Smooth muscle cell (in vitro differentiated cells): ENCODE data around the gene LMTK3. TPM values are rescaled to one million over a fixed set of nuclear protein-coding genes. Genes with fewer than 3 reads are reported as not detected.
A peak's percentile ranks its signal among the peaks of the same experiment; 100 is the strongest.

ENCODE experiments used
- DNase-seq: peaks from one replicate; lab custom pipeline; 2025; ENCODE audit not compliant: unreplicated experiment; lab: John Stamatoyannopoulos, UW
- H2AFZ ChIP-seq: fragments of 200-600 bp; sonication (generic); 2 replicates; pipeline ENCODE4 v1.6.0; 2016; ENCODE audit warnings: antibody characterized with exemption, low read depth, mild to moderate bottlenecking
- H3F3A ChIP-seq: fragments of 200-600 bp; sonication (generic); 2 replicates; pipeline ENCODE4 v1.6.0; 2017; ENCODE audit warnings: antibody characterized with exemption, low read depth
- H3K27ac ChIP-seq: fragments of 200-600 bp; sonication (generic); 2 replicates; pipeline ENCODE4 v1.5.1; 2016; ENCODE audit warnings: low read depth, mild to moderate bottlenecking
- H3K27me3 ChIP-seq: fragments of 200-600 bp; sonication (generic); 2 replicates; pipeline ENCODE4 v1.6.1; 2016; ENCODE audit warnings: low read depth, mild to moderate bottlenecking
- H3K36me3 ChIP-seq: fragments of 200-600 bp; sonication (generic); 2 replicates; pipeline ENCODE4 v1.5.1; 2016; ENCODE audit warnings: low read depth
- H3K4me1 ChIP-seq: fragments of 200-600 bp; sonication (generic); 2 replicates; pipeline ENCODE4 v1.5.1; 2016; ENCODE audit warnings: low read depth
- H3K4me2 ChIP-seq: fragments of 200-600 bp; sonication (generic); 2 replicates; pipeline ENCODE4 v1.6.0; 2016; ENCODE audit warnings: mild to moderate bottlenecking
- H3K4me3 ChIP-seq: fragments of 200-600 bp; sonication (generic); 2 replicates; pipeline ENCODE4 v1.5.1; 2016; ENCODE audit warnings: mild to moderate bottlenecking
- H3K79me2 ChIP-seq: fragments of 200-600 bp; sonication (generic); 2 replicates; pipeline ENCODE4 v1.6.0; 2016; ENCODE audit warnings: low read depth, mild to moderate bottlenecking
- H3K9ac ChIP-seq: fragments of 200-600 bp; sonication (generic); 2 replicates; pipeline ENCODE4 v1.6.0; 2016; ENCODE audit warnings: low read depth
- H3K9me3 ChIP-seq: fragments of 200-600 bp; sonication (generic); replicated peaks from 2 replicates; pipeline ENCODE4 v1.5.1; 2016; ENCODE audit warnings: low read depth
- H4K20me1 ChIP-seq: fragments of 200-600 bp; sonication (generic); 2 replicates; pipeline ENCODE4 v1.6.0; 2016; ENCODE audit warnings: low read depth
- CTCF ChIP-seq: fragments of 200-600 bp; sonication (generic); IDR thresholded peaks from 2 replicates; pipeline ENCODE4 v1.5.1; 2017; ENCODE audit warnings: borderline replicate concordance, mild to moderate bottlenecking, antibody characterized with exemption; ENCODE audit not compliant: insufficient read depth, poor library complexity, severe bottlenecking
- WGBS: methylation state at CpG from one replicate; pipeline ENCODE4 v1.1.7; 2016; ENCODE audit warnings: low lambda C conversion rate; 5-methylcytosine and 5-hydroxymethylcytosine counted together
- polyA plus RNA-seq: library from polyadenylated mRNA; unstranded; fragments of >200 nt; fragmentation: Nextera tagmentation; extraction: Ambion mirVana; gene quantifications from 2 replicates; pipeline ENCODE4 v1.2.1, GENCODE V29; 2016
- total RNA-seq: library from RNA; depleted of rRNA; stranded (reverse); fragments of >200 nt; gene quantifications from 2 replicates; pipeline ENCODE4 v1.2.3, GENCODE V29; 2014

LMTK3 gene
- total and polyA plus RNA-seq, 2 experiments from 2014 or later = 0.66 to 3.1 TPM

- 76% methylated on average over 13 of the region's 16 CpGs for WGBS
- no peaks in the 10 kb centered on the region for H3K27me3 ChIP-seq
- no peaks in the 10 kb centered on the region for H3K36me3 ChIP-seq
- H3K4me3 ChIP-seq = no peak overlapping the region
- no peak overlapping the region for H3K9ac ChIP-seq
- TF ChIP-seq CTCF = no peak
- peaks cover 25% of the 10 kb centered on the region for H3F3A ChIP-seq
- no peak overlapping the region for H3K27ac ChIP-seq
- H4K20me1 ChIP-seq = no peaks in the 10 kb centered on the region
- DNase-seq = no peak
- H3K9me3 ChIP-seq = no peaks in the 10 kb centered on the region
- peak overlapping the region; percentile 29 for H3K4me2 ChIP-seq
- H2AFZ ChIP-seq = no peak overlapping the region
- peaks cover 3% of the 10 kb centered on the region for H3K4me1 ChIP-seq
- H3K79me2 ChIP-seq = no peaks in the 10 kb centered on the region
These were observed 42.9 kb upstream of the LMTK3 start for GRCh38 chr19:48554385-48555091.

- no peak for TF ChIP-seq CTCF
- Histone ChIP-seq H3K27me3 (no peaks in the 10 kb centered on the region), H3K4me2 (peak overlapping the region; percentile 29), H3K79me2 (no peaks in the 10 kb centered on the region), H4K20me1 (no peaks in the 10 kb centered on the region), H3F3A (peaks cover 25% of the 10 kb centered on the region), H3K4me1 (peaks cover 3% of the 10 kb centered on the region), H3K9me3 (no peaks in the 10 kb centered on the region), H2AFZ (no peak overlapping the region), H3K9ac (no peak overlapping the region), H3K36me3 (no peaks in the 10 kb centered on the region), H3K27ac (no peak overlapping the region), H3K4me3 (no peak overlapping the region)
- WGBS = 4% methylated on average over 15 of the region's 18 CpGs
- no peak for DNase-seq
These were observed 42.2 kb upstream of the LMTK3 start for GRCh38 chr19:48553676-48554384.

DNA sequence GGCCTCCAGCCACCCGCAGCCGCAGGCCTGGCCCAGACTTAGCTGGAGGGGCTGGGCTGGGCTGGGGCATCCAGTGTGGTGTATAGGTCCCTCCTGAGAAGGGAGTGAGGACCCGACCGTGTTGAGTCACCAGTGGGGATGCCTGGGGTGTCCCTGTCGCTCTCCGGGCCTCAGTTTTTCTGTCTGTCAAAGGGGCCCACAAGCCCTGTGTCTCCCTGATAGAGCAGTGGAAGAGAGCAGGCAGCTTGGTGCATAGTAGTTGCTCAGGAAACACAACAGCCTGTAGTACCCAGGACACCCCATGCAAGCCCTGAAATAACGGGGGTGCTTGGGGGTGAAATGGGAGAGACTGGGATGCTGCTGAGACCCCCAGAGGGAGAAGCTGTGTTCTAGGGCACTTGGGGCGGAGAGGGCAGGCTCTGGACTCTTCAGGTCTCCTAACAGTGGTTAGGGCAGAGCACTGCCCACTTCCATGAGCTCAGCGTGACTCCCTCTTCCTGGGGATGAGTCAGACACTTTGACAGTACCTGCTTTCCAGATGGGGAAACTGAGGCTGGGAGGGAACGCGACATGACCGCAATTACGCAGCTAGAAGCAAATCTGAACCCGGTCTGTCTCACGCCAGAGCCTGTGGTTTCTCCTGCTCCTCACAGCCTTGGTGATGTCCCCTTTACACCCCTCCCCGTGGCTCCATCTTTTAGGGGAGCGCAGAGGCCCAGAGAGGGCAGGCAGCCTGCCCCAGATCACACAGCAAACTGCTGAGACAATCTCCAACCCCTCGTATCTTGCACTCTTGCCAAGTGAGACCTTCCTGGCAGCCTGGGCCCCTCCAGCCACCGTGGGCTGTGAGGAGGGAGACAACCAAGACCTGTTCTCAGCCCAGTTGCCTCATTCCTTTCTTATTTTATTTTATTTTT lies 41.0 kb upstream of the LMTK3 start:
- TF ChIP-seq CTCF = no peak
- Histone ChIP-seq H3K9ac (no peak overlapping the region), H3K4me1 (peaks cover 3% of the 10 kb centered on the region), H3K4me3 (no peak overlapping the region), H2AFZ (no peak overlapping the region), H4K20me1 (no peaks in the 10 kb centered on the region), H3F3A (peaks cover 25% of the 10 kb centered on the region), H3K4me2 (no peak overlapping the region), H3K27ac (no peak overlapping the region), H3K36me3 (no peaks in the 10 kb centered on the region), H3K79me2 (no peaks in the 10 kb centered on the region), H3K9me3 (no peaks in the 10 kb centered on the region), H3K27me3 (no peaks in the 10 kb centered on the region)
- DNase-seq = no peak
- 91% methylated on average over 17 of the region's 19 CpGs for WGBS
